Ramos (cell line): ENCODE results near the gene NOS3.

ENCODE experiments used
- in situ Hi-C: fragments of 300-500 bp; cut with MboI; formaldehyde crosslinking; loops from one replicate; pipeline ENCODE4 v1.14.3; 2022; ENCODE audit warnings: low sequenced_read_pairs; ENCODE audit not compliant: unreplicated experiment

The NOS3 gene

GRCh38 chr7:150977382-150978125 is 13.3 kb upstream of the NOS3 start:
- in situ Hi-C loops = loop anchor here (25.0 kb wide), 1 partner anchor 540 kb away; no protein-coding TSS in a partner anchor

- in situ Hi-C loops = loop anchor here (25.0 kb wide), 1 partner anchor 541 kb away; no protein-coding TSS in a partner anchor
Observed at GRCh38 chr7:150978126-150978789, 12.6 kb upstream of the NOS3 start, which contains the start of gene KCNH2. Gene KCNH2 (minus strand): TSS chr7:150978321. CDS start chr7:150977913, 408 bp downstream.

- in situ Hi-C loops = loop anchor here (25.0 kb wide), 1 partner anchor 543 kb away; no protein-coding TSS in a partner anchor
Observed at GRCh38 chr7:150979713-150980390, 11.0 kb upstream of the NOS3 start.

GRCh38 chr7:150980663-150981062 is 10.2 kb upstream of the NOS3 start:
- in situ Hi-C loops = loop anchor here (25.0 kb wide), 1 partner anchor 543 kb away; no protein-coding TSS in a partner anchor

GRCh38 chr7:150981644-150982043 is 9.2 kb upstream of the NOS3 start:
- in situ Hi-C loops = loop anchor here (25.0 kb wide), 1 partner anchor 544 kb away; no protein-coding TSS in a partner anchor

- in situ Hi-C loops = loop anchor here (25.0 kb wide), 1 partner anchor 545 kb away; no protein-coding TSS in a partner anchor
Observed at GRCh38 chr7:150982351-150982750, 8.5 kb upstream of the NOS3 start.

GRCh38 chr7:150983893-150984368 is 6.9 kb upstream of the NOS3 start:
- in situ Hi-C loops = loop anchor here (25.0 kb wide), 1 partner anchor 547 kb away; no protein-coding TSS in a partner anchor

- in situ Hi-C loops = loop anchor here (5.0 to 25.0 kb wide), 3 partner anchors 89 to 549 kb away; no protein-coding TSS in a partner anchor
Observed at GRCh38 chr7:150986099-150986512, 4.7 kb upstream of the NOS3 start.

- in situ Hi-C loops = loop anchor here (5.0 to 25.0 kb wide), 3 partner anchors 89 to 549 kb away; no protein-coding TSS in a partner anchor
Observed at GRCh38 chr7:150986556-150986955, 4.3 kb upstream of the NOS3 start.

GRCh38 chr7:150988230-150989226 is 2.3 kb upstream of the NOS3 start:
- in situ Hi-C loops = loop anchor here (5.0 to 25.0 kb wide), 3 partner anchors 91 to 551 kb away; no protein-coding TSS in a partner anchor

GRCh38 chr7:150989456-150989855 is 1.4 kb upstream of the NOS3 start:
- in situ Hi-C loops = loop anchor here (5.0 to 25.0 kb wide), 3 partner anchors 92 to 552 kb away; no protein-coding TSS in a partner anchor

- in situ Hi-C loops = loop anchor here (25.0 kb wide), 1 partner anchor 555 kb away; no protein-coding TSS in a partner anchor
Observed at GRCh38 chr7:150992051-150992640, 1.3 kb downstream of the NOS3 start.

- in situ Hi-C loops = loop anchor here (25.0 kb wide), 1 partner anchor 556 kb away; no protein-coding TSS in a partner anchor
Observed at GRCh38 chr7:150992833-150993302, 2.1 kb downstream of the NOS3 start.

GRCh38 chr7:150993511-150993910 is 2.7 kb downstream of the NOS3 start:
- in situ Hi-C loops = loop anchor here (25.0 kb wide), 1 partner anchor 556 kb away; no protein-coding TSS in a partner anchor

- in situ Hi-C loops = loop anchor here (25.0 kb wide), 1 partner anchor 557 kb away; no protein-coding TSS in a partner anchor
Observed at GRCh38 chr7:150994141-150994837, 3.5 kb downstream of the NOS3 start.

GRCh38 chr7:150994838-150995510 is 4.2 kb downstream of the NOS3 start:
- in situ Hi-C loops = loop anchor here (25.0 kb wide), 1 partner anchor 558 kb away; no protein-coding TSS in a partner anchor
